ENCODE results near the gene NAA38. TPM values are rescaled to one million over a fixed set of nuclear protein-coding genes. Genes with fewer than 3 reads are reported as not detected.

Gene NAA38, protein sequence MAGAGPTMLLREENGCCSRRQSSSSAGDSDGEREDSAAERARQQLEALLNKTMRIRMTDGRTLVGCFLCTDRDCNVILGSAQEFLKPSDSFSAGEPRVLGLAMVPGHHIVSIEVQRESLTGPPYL
- total RNA-seq (2014; rRNA removed; shearing (Covaris generic)) = 71.8 and 89.4 TPM in 2 replicates

DNA sequence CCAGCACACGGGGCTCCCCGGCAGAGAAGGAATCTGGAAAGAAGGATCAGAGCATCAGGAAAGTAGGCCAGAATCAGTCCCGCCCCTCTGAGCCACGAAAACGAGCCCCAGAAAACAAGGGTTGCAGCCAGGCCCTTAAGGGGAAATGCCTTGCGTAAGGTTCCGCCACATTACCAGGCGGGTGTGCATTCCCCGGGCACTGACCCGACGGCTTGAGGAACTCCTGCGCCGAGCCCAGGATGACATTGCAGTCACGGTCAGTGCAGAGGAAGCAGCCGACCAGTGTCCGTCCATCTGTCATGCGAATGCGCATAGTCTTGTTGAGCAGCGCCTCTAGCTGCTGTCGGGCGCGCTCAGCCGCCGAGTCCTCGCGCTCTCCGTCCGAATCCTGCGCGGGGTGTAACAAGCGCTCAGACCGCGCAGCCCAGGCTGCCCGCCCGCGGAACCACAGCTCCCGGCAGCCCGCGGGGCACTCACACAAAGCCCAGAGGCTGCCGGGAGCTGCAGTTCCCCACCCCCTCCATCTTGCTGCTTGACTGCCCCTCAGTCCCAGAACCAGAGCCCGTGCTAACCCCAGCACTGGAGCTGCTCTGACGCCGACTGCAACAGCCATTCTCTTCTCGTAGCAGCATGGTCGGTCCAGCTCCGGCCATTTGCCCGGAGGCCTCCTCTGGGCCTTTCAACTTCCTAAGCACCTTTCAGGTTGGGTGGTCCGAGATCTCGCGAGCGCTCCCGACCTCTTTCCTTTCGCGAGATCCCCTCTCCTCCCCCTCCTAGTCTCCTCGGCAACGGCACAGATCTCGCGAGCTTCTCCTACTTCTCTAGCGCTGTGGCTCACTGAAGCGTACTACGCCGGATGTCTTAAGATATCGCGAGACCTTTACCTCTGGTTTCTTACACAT, at the start of gene NAA38:
Gene NAA38, minus strand, starts transcription at position 749 of the 902 bp plus-strand sequence. Its CDS starts 96 bp downstream, at position 653.
- DNase-seq (ENCODE audit: low spot score) = peak; percentile 93

DNA sequence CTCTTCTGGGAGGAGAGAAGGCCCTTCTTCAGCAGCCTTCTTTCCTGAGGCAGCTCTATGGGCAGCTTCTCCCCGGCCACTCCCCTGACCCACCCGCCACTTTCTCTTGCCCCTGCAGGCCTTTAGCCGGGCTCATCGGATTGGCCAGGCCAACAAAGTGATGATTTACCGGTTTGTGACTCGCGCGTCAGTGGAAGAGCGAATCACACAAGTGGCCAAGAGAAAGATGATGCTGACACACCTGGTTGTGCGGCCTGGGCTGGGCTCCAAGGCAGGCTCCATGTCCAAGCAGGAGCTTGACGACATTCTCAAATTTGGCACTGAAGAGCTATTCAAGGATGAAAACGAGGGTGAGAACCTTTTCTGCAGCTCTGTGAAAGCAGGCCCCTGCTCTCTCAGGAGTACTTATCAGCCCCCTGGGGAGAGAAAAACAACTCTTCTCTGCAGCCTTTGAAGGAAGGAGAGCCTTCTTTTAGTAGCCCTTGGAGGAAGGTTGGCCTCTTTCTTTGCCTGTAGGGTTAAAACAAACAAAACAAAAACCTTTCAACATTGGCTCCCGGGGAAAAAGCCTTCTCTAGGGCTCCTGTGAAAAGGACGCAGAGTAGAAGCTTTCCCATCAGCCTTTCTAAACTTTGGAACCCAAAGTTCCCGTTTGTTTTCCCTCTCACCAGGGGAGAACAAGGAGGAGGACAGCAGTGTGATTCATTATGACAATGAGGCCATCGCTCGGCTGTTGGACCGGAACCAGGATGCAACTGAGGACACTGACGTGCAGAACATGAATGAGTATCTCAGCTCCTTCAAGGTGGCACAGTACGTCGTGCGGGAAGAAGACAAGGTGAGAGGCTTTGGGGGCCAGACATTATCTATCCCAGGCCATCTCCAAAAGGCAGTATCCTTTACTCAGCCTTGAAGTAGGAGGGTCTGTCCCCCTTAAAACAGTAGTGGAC, 46.1 kb upstream of the NAA38 start:
- DNase-seq (ENCODE audit: low spot score) = no peak

DNA sequence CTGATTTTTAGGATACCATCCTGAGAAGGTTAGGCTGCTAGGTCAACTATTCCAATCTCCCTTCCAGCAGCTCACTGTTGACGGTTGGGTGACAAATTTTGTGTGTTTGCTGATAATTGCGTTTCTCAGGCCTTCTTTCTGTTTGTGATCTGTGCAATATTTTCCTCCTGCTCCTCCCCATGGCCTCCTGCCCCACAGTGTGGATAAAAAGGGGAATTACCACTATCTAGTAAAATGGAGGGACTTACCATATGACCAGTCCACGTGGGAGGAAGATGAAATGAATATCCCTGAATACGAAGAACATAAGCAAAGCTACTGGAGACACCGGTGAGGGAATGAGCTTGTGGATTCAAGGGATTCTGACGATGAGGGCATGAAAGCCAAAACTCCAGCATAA, 40.4 kb upstream of the NAA38 start:
- peak; percentile 37 for DNase-seq (ENCODE audit: low spot score)

DNA sequence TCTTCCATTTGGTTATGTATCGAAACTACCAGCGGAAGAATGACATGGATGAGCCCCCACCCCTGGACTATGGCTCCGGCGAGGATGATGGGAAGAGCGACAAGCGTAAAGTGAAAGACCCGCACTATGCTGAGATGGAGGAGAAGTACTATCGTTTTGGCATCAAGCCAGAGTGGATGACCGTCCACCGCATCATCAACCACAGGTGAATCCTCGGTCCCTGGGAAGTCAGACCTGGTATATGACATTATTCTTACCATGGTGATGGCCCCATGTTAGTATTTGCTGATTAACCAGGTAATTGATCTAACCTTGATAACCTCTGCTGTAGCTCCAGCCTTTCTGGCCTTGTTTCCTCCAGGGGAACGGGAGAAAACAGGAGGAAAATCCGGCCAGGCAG, 39.7 kb upstream of the NAA38 start:
- DNase-seq (ENCODE audit: low spot score) = no peak

DNA sequence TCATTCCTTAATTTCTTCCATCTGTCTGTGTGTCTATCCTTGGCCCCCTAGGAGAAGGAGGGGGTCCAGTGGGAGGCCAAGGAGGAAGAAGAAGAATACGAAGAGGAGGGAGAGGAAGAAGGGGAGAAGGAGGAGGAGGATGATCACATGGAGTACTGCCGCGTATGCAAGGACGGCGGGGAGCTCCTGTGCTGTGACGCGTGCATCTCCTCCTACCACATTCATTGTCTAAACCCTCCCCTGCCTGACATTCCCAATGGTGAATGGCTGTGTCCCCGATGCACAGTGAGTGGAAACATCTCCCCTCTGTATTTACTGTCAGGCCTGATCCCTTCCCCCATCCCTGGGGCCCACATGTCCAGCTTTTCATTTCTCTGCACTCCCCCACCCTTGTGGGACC, 37.5 kb upstream of the NAA38 start:
- no peak for DNase-seq (ENCODE audit: low spot score)

DNA sequence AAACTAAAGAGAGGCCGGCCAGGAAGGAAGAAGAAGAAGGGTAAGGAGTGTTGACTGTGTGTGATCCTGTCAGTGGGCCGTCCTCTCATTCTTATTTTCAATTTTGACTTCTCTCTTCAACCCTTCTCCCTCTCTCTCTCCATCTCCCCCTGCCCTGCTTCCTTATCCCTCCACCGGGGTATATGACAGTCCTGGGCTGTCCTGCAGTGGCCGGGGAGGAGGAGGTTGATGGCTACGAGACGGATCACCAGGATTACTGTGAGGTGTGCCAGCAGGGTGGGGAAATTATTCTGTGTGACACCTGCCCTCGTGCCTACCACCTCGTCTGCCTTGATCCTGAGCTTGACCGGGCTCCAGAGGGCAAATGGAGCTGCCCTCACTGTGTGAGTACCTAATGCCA, 36.9 kb upstream of the NAA38 start:
- no peak for DNase-seq (ENCODE audit: low spot score)

DNA sequence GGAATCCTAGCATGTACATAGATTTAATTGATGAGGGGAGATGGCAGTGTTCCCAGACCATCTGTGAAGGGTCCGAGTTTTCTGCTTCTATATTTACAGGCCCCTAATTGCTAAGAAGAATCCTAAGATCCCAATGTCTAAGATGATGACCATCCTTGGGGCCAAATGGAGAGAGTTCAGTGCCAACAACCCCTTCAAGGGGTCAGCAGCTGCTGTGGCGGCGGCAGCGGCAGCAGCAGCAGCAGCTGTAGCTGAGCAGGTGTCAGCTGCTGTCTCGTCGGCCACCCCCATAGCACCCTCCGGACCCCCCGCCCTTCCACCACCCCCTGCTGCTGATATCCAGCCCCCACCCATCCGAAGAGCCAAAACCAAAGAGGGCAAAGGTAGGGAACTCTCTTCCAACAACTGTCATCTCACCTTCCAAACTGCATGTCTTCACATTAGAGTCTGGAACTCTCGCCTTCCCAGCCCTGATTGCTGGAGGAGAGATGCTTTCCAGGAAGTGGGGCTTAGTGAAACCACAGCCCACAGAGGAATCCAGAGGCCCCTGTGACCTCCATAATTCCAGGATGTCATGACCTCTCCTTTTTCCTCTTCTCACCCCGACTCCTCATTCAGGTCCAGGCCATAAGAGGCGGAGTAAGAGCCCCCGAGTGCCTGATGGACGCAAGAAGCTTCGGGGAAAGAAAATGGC, 36.0 kb upstream of the NAA38 start:
- no peak for DNase-seq (ENCODE audit: low spot score)

DNA sequence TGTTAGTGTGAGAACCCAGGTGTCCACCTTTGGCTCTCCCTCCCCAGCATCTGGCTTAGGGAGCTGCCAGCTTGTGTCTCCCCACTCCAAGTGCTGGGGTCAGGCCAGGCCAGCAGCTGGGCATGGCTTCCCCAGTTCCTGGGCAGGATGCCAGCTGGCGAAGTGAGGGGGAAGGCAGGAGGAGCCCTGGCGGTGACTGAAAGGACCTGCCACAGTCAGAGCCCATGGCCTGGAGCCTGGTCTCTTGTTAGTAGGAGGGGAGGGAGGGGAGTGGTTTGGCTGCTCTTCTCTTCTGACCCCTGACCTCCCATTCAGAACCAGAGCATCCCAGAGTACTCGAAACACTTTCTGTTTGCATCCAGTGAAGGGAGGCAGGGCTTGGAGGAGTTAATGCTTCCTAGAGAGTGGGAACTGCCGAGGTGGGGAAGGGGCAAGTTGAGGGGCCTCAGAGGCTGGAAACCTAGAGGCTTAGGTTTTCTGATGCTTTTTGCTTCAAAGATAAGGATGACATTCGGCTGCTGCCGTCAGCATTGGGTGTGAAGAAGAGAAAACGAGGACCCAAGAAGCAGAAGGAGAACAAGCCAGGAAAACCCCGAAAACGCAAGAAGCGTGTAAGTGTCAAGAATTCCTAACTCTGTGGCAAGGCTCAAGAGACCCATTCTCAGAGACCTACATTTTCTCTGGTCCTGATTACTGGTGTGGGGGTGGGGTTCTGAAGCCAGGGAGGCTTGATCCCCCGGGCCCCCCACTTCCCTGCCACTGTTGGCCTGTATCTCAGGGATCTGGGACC, 32.0 kb upstream of the NAA38 start:
- peak; percentile 89 for DNase-seq (ENCODE audit: low spot score)

DNA sequence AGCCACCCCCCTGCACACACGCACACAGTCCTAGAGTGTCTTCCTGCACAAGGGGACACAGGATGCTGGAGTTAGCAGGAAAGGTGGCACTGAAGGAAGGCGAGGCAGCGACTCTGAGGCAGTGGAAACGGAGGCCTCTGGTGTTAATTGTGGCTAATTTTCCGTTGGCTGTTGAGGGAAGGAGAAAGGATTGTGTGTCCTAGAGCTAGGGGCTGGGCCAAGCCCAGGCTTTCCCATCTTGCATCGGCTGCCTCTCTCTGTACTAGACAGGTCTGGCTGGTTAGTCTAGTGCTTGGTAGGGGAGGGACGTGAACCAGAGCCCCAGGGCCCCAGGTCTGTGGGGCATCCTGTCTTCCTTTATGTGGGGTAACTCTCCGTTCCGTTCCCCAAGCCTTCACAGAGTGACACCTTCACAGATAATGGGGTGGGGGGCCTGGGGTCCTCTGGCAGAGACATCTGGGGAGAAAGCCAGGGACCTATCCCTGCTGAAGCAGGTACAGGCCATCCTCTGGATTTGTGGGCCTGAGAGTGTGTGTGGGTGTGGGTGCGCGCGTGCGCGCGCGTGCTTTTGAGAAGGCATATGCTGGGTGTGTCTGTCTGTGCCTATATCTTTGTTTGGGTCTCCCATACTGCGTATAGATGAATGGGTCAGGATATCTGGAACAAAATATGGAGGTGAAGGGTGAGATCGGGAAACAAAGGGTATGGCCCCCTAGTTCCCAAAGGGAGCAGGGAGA, 31.0 kb upstream of the NAA38 start, which contains the start of gene CHD3:
Gene CHD3, plus strand, starts transcription at position 606 of the 737 bp plus-strand sequence. CDS start 212 bp downstream, outside the sequence.
- DNase-seq (ENCODE audit: low spot score) = peak; percentile 60

DNA sequence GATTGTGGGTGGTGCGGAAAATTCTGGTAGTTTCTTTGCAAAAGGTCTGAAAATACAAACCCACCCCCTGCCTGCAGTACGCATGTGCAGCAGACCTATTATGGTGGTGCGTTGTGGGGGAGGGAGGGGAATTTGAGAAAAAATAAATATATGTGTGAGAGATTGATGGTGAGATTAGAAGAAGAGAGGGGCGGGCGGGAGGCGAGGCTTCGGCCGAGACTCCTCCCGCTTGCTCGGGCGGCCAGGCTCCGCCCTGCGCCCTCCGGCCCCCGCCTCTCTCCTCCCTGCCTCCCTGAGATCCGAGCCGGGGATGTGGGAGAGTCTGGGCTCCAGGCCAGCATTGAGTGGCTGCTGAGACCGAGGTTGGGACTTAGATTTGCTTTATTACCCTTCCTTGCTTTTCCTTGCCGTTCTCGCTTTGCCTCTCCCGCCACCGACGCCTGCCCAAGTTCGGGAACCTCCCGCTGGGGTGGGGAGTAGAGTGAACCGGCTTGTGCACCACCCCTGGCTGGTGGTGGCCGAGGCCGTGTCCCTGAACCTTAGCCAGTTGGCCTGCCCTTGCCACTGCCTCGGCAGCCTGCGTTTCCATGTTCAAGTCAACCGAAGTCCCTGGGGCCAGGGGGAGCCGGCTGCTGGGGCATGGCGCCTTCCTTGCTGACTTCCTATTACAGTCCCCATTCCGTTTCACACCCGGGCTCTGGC, 30.3 kb upstream of the NAA38 start:
- peak; percentile 88 for DNase-seq (ENCODE audit: low spot score)

DNA sequence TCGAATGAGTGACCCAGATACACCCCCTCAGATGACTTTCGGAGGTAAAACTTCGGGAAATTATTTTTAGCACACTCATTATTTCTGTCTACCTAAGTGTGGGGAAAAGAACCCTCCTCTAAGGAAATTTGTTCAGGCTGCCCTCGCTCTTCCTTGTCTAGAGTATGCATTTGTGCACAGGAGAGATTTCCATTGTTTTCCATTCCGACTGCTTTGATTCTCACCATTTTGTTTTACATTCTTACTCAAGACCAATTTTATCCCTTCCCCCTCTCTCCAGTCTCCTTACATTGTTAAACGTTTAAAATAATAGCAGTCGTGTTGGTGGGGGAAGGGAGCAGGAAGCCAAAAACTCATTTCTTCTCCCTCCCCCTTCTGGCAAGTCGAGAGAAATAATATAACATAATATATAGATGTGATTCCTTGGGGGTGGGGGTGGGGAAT, 29.7 kb upstream of the NAA38 start:
- DNase-seq (ENCODE audit: low spot score) = no peak

DNA sequence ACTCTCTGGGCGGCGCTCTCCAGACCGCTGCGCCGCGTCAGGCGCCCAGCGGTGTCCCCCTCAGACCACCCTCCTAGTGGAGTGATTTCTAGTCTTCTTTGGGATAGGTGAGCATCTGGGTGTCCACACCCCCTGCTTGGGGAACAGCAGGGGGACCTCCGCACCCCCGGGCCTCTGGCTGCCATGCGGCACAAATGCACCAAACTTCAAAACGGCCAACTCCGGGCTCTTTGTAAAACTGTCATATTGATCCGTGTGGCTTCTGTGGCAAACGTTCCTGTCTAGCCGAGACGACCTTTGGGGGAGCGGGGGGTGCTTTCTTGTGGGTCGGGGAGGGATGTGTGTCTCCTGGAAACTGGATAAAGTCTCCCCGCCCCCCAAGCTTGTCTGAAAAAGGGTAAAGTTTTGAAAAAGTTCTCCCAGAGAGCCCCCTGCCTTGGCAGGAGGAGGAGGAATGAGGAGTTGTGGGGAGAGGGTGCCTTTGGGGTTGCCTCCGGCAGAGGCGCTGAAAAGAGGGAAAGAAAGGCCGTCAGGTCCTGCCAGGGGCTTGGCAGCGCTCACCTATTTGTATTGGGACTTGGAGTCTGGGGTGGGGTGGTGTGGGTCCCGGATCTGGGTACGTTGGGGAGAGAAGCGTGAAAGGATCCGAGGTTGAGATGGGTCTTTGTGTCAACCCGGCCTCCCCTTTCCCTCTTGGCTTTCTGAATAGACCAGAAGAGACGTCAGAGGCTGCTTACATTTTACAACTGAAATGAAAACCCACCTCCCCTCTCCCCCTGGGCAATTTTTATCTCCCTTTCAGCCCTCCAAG, 29.1 kb upstream of the NAA38 start:
- DNase-seq (ENCODE audit: low spot score) = peak; percentile 34

DNA sequence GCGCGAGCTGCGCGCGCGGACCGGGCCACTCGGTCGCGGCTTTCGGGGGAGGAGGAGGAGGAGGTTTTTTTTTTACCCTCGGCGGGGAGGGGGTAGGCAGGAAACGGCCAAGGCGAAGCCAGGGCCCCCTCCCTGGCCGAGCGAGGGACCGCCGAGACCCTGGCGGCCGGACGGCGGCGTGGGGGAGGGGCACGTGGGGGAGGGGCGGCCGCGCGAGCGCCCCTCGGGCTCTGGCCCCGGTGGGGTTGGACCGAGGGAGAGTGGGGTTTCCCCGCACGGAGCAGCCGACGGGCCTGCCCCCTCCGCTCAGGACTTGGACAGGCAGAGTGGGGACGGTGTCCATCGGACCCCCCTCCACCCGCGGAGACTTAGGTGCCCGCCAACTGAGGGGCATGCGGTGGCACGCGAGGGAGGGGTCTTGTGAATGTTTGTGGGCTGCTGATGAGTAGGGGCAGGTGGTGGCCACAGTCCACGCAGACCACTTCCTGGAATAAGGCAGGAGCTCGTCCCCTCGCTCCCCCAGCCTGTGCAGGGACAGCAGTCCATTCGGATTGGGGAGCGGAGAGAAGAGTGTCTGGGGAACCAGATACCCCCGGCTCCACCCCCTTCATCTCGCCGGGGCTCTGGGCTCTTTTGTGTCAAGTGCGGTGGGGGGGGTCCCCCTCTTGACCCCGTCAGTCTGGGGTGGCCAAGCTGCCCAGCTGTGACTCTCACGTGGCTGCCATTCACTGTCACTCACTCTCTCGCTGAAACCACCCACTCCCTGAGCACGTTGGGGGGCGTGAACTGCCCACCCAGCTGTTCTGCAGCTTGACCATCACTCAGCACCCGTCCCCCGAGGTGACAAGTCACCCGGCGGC, 28.2 kb upstream of the NAA38 start:
- DNase-seq (ENCODE audit: low spot score) = peak; percentile 26

DNA sequence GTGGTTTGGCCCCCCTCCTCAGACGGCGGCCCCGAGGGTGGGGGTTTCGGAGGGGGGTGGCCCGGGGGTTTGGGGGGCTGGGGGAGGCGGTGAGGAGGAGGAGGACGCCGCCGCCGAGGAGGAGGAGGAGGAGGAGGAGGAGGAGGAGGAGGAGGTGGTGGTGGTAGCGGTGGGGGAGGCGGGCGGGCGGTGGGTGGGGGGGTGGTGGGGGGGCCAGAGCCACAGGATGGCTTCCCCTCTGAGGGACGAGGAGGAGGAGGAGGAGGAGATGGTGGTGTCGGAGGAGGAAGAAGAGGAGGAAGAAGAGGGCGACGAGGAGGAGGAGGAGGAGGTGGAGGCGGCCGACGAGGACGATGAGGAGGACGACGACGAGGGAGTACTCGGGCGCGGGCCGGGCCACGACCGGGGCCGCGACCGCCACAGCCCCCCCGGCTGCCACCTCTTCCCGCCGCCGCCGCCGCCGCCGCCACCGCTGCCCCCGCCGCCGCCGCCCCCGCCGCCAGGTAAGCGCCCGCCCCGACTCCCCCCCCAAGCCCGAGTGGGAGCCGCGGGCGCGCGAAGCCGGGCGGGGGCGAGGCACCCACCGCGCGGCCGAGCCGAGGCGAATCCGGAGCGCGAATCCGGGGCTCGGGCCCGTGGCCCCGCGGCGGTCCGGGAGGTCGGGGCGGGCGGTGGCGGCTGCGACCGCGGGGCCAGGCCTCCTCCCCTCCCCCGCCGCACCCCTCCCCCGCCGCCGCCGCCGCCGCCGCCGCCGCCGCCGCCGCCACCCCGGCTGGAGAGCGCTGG, 27.4 kb upstream of the NAA38 start:
- no peak for DNase-seq (ENCODE audit: low spot score)

DNA sequence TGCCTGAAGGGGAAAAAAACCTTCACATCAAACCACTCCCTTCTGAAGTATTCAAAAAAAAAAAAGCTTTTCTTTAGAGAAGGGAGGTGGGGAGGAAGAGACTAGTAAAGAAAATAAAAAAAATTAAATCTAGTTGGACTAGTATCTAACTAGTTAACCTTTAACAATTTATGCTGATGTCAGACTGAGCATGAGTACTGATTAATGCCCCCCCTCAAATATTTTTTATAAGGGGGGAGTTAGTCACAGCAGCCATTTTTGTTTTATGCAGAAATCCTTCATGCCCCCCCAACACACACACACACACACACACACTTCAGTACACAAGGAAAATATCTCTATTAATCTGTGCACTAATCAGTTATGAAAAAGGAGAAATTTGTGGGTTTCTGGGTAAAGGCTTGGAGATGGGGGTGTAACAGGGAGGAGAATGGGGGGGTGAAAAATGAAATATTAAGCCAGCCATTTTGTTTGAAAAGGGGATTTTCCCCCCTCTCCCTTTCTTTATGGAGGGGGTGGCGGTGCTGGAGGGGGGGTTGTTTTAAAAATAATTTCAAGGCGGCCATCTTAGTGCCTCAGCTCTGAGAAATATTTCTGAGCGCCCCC, 26.5 kb upstream of the NAA38 start:
- DNase-seq (ENCODE audit: low spot score) = peak; percentile 16

DNA sequence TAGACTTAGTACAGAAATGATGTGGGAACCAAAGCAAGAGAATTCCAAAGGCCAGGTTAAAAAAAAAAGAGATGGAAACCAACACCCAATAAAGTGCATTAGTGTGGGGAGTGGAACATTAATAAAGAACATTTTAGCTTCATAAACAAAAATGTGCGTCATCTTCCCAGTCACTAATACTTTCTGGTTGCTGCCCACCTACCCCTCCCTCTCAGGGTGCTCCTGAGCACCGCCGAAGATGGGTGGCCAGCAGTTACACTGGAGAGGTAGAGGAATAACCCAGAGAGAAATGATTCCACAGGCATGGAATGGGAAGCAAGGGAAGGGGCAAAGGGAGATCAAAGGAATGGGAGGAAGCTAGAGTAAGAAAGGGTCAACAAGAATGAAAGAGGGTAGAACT, 25.3 kb upstream of the NAA38 start:
- DNase-seq (ENCODE audit: low spot score) = no peak

Measured in HT-29 (cell line).